MCF 10A (cell line): ENCODE measurements around the gene GNGT1. TPM values are rescaled to one million over a fixed set of nuclear protein-coding genes. Genes with fewer than 3 reads are reported as not detected.

Experiments used
- BruUV-seq: library from RNA; stranded (reverse); fragments of 400-500 nt; replicated peaks from 2 replicates; lab custom pipeline; 2021; lab: Mats Ljungman, UMichigan
- CTCF ChIA-PET: fragments of 300-600 bp; sonication (Branson Sonifier 250); formaldehyde crosslinking; extraction: SDS; loops from one replicate; lab custom pipeline; 2021; ENCODE audit warnings: antibody characterized with exemption, inconsistent platforms; lab: Yijun Ruan, JAX
- POLR2A ChIA-PET: fragments of 300-600, 350-650 bp; sonication (Branson Sonifier 250); formaldehyde crosslinking; extraction: SDS; loops from one replicate; lab custom pipeline; 2020; ENCODE audit warnings: antibody characterized with exemption, inconsistent platforms; lab: Yijun Ruan, JAX
- DNase-seq: peaks from one replicate; pipeline ENCODE4 v3.0.0-alpha.2; 2018; ENCODE audit not compliant: unreplicated experiment
- H3K27ac Mint-ChIP-seq: one replicate; pipeline ENCODE4 v1.8.0; 2022; ENCODE audit warnings: mild to moderate bottlenecking, low read depth, mixed read lengths; ENCODE audit not compliant: unreplicated experiment
- H3K27me3 Mint-ChIP-seq: one replicate; pipeline ENCODE4 v1.8.0; 2022; ENCODE audit warnings: mixed read lengths; ENCODE audit not compliant: insufficient read depth, unreplicated experiment
- H3K36me3 Mint-ChIP-seq: one replicate; pipeline ENCODE4 v1.8.0; 2022; ENCODE audit warnings: mild to moderate bottlenecking, moderate library complexity, mixed read lengths; ENCODE audit not compliant: insufficient read depth, unreplicated experiment
- H3K4me1 Mint-ChIP-seq: one replicate; pipeline ENCODE4 v1.8.0; 2022; ENCODE audit warnings: mixed read lengths; ENCODE audit not compliant: insufficient read depth, unreplicated experiment
- H3K4me3 Mint-ChIP-seq: one replicate; pipeline ENCODE4 v1.8.0; 2022; ENCODE audit warnings: mild to moderate bottlenecking, moderate library complexity, mixed read lengths; ENCODE audit not compliant: unreplicated experiment
- H3K9me3 Mint-ChIP-seq: one replicate; pipeline ENCODE4 v1.8.0; 2022; ENCODE audit warnings: mixed read lengths; ENCODE audit not compliant: unreplicated experiment
- intact Hi-C: fragments of 100-400 bp; cut with micrococcal nuclease; formaldehyde crosslinking; loops from 2 replicates; pipeline ENCODE4 v1.14.1; 2022
- total RNA-seq: library from RNA; stranded (reverse); gene quantifications from 2 replicates; pipeline ENCODE4 v1.2.3, GENCODE V29; 2022
- TF ChIP-seq, protein P1 (sequence below): fragments of 200-600 bp; IDR thresholded peaks from one replicate; pipeline ENCODE4 v1.8.0; 2022; ENCODE audit warnings: antibody characterized with exemption, mild to moderate bottlenecking; ENCODE audit not compliant: unreplicated experiment

GNGT1 gene
- total RNA-seq, 1 experiment from 2014 or later = not detected

GRCh38 chr7:93862651-93863050 is 43.7 kb upstream of the GNGT1 start:
- TF ChIP-seq, protein P1, sequence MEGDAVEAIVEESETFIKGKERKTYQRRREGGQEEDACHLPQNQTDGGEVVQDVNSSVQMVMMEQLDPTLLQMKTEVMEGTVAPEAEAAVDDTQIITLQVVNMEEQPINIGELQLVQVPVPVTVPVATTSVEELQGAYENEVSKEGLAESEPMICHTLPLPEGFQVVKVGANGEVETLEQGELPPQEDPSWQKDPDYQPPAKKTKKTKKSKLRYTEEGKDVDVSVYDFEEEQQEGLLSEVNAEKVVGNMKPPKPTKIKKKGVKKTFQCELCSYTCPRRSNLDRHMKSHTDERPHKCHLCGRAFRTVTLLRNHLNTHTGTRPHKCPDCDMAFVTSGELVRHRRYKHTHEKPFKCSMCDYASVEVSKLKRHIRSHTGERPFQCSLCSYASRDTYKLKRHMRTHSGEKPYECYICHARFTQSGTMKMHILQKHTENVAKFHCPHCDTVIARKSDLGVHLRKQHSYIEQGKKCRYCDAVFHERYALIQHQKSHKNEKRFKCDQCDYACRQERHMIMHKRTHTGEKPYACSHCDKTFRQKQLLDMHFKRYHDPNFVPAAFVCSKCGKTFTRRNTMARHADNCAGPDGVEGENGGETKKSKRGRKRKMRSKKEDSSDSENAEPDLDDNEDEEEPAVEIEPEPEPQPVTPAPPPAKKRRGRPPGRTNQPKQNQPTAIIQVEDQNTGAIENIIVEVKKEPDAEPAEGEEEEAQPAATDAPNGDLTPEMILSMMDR = no peak
- CTCF ChIA-PET = no interaction called here
- no TSS peak for BruUV-seq
- Mint-ChIP-seq H3K4me3 (peak overlapping the region; percentile 42), H3K27ac (no peak overlapping the region), H3K27me3 (no peaks in the 10 kb centered on the region), H3K4me1 (peaks cover 21% of the 10 kb centered on the region), H3K9me3 (no peaks in the 10 kb centered on the region), H3K36me3 (peaks cover 8% of the 10 kb centered on the region)
- POLR2A ChIA-PET = interaction anchor here (1.0 kb wide), 1 partner anchor 17 kb away, joined by 6 read pairs; no protein-coding TSS in a partner anchor
- intact Hi-C loops = no loop called here
- peak; percentile 55 for DNase-seq

DNA sequence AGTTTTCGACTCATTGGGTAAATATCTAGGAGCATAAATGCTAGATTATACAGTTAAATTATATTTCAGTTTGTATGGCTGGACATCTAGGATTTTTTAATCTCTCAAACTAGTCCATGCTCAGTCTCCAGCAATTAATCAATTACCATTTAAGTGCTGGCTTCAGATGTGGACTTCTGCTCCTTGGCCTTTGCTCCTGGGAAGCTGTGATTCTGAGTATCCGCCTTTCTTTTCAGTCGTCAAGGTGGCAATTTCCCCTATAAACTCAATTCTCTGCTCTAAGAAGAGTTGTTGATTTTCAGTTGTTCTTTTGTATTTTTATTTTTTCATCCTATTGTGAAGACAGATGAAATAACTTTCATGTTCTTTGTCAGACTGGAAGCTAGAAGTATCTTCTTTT is 39.5 kb upstream of the GNGT1 start:
- intact Hi-C loops = no loop called here
- no TSS peak for BruUV-seq
- Mint-ChIP-seq H3K9me3 (no peaks in the 10 kb centered on the region), H3K27ac (no peak overlapping the region), H3K36me3 (peaks cover 4% of the 10 kb centered on the region), H3K27me3 (no peaks in the 10 kb centered on the region), H3K4me1 (peaks cover 9% of the 10 kb centered on the region), H3K4me3 (no peak overlapping the region)
- CTCF ChIA-PET = no interaction called here
- no peak for DNase-seq
- TF ChIP-seq, protein P1 = no peak
- POLR2A ChIA-PET = no interaction called here

GRCh38 chr7:93873998-93874574 is 32.3 kb upstream of the GNGT1 start:
- no peaks in the 10 kb centered on the region for H3K4me1 Mint-ChIP-seq
- no peak overlapping the region for H3K27ac Mint-ChIP-seq
- no peaks in the 10 kb centered on the region for H3K9me3 Mint-ChIP-seq
- TF ChIP-seq, protein P1 = no peak
- H3K27me3 Mint-ChIP-seq = no peaks in the 10 kb centered on the region
- ChIA-PET POLR2A (no interaction called here), CTCF (no interaction called here)
- no TSS peak for BruUV-seq
- H3K4me3 Mint-ChIP-seq = no peak overlapping the region
- intact Hi-C loops = no loop called here
- H3K36me3 Mint-ChIP-seq = no peaks in the 10 kb centered on the region
- no peak for DNase-seq

GRCh38 chr7:93877742-93878141 is 28.6 kb upstream of the GNGT1 start:
- no TSS peak for BruUV-seq
- H3K4me3 Mint-ChIP-seq = no peak overlapping the region

More at GRCh38 chr7:93877742-93878141, 28.6 kb upstream of the GNGT1 start:
- Mint-ChIP-seq H3K9me3 (peaks cover 12% of the 10 kb centered on the region), H3K27ac (no peak overlapping the region), H3K27me3 (no peaks in the 10 kb centered on the region), H3K36me3 (no peaks in the 10 kb centered on the region), H3K4me1 (no peaks in the 10 kb centered on the region)
- TF ChIP-seq, protein P1 = no peak
- no peak for DNase-seq
- CTCF ChIA-PET = no interaction called here
- intact Hi-C loops = no loop called here
- POLR2A ChIA-PET = no interaction called here
